ENCODE data around the gene MOV10L1. TPM values are rescaled to one million over a fixed set of nuclear protein-coding genes. Genes with fewer than 3 reads are reported as not detected.

Gene MOV10L1
- 10 to 100 TPM in 1 of 2 donors, under 1 TPM in 1; 0.36 to 18.9 TPM for total RNA-seq

GRCh38 chr22:50089682-50090411, at the start of gene MOV10L1:
TSS of gene MOV10L1 (plus strand) at chr22:50090006. CDS start at chr22:50090089, 83 bp downstream.
- Histone ChIP-seq H3K36me3 (no peaks in the 10 kb centered on the region), H3K4me1 (replicated peaks) (no peaks in the 10 kb centered on the region), H3K27ac (no peak within 1 kb of the TSS), H3K9me3 (no peaks in the 10 kb centered on the region), H3K27me3 (replicated peaks; ENCODE audit: insufficient read depth) (no peaks in the 10 kb centered on the region), H3K4me3 (no peak within 1 kb of the TSS)
- intact Hi-C loops (cut with DNase I), result loop anchor here (10.0 kb wide), 1 partner anchor 45 kb away; no protein-coding TSS in a partner anchor
- TF ChIP-seq POLR2AphosphoS5 (IDR thresholded peaks at IDR 0.05) (no peak), POLR2A (IDR thresholded peaks at IDR 0.05) (no peak), CTCF (IDR thresholded peaks at IDR 0.05) (no peak)
- 53% methylated on average over 83 of the region's 83 CpGs for WGBS
- DNase-seq (ENCODE audit: low spot score), result no peak

GRCh38 chr22:50040717-50041116, 49.1 kb upstream of the MOV10L1 start:
- no peaks in the 10 kb centered on the region for H3K27me3 ChIP-seq (replicated peaks; ENCODE audit: insufficient read depth)
- H3K4me1 ChIP-seq (replicated peaks), result no peaks in the 10 kb centered on the region
- no peaks in the 10 kb centered on the region for H3K36me3 ChIP-seq
- intact Hi-C loops (cut with DNase I), result no loop called here
- no peaks in the 10 kb centered on the region for H3K9me3 ChIP-seq
- no peak for DNase-seq (ENCODE audit: low spot score)
- WGBS, result 80% methylated on average over 7 of the region's 7 CpGs
- H3K27ac ChIP-seq, result no peak overlapping the region
- TF ChIP-seq CTCF (IDR thresholded peaks at IDR 0.05) (no peak), POLR2A (IDR thresholded peaks at IDR 0.05) (no peak), POLR2AphosphoS5 (IDR thresholded peaks at IDR 0.05) (no peak)
- no peak overlapping the region for H3K4me3 ChIP-seq

GRCh38 chr22:50041361-50042065, 48.3 kb upstream of the MOV10L1 start:
- TF ChIP-seq CTCF (IDR thresholded peaks at IDR 0.05) (no peak), POLR2A (IDR thresholded peaks at IDR 0.05) (no peak), POLR2AphosphoS5 (IDR thresholded peaks at IDR 0.05) (no peak)
- H3K27me3 ChIP-seq (replicated peaks; ENCODE audit: insufficient read depth), result no peaks in the 10 kb centered on the region

GRCh38 chr22:50044485-50045118, 45.2 kb upstream of the MOV10L1 start:
- Histone ChIP-seq H3K4me3 (no peak overlapping the region), H3K9me3 (no peaks in the 10 kb centered on the region), H3K27me3 (replicated peaks; ENCODE audit: insufficient read depth) (no peaks in the 10 kb centered on the region), H3K36me3 (no peaks in the 10 kb centered on the region), H3K4me1 (replicated peaks) (no peaks in the 10 kb centered on the region), H3K27ac (no peak overlapping the region)
- WGBS, result 61% methylated on average over 30 of the region's 30 CpGs
- DNase-seq (ENCODE audit: low spot score), result no peak
- intact Hi-C loops (cut with DNase I), result no loop called here
- no peak for TF ChIP-seq CTCF (IDR thresholded peaks at IDR 0.05)
- TF ChIP-seq POLR2A (IDR thresholded peaks at IDR 0.05), result no peak
- no peak for TF ChIP-seq POLR2AphosphoS5 (IDR thresholded peaks at IDR 0.05)

More at GRCh38 chr22:50041361-50042065, 48.3 kb upstream of the MOV10L1 start:
- H3K9me3 ChIP-seq, result no peaks in the 10 kb centered on the region
- no peak overlapping the region for H3K4me3 ChIP-seq
- DNase-seq (ENCODE audit: low spot score), result no peak
- H3K36me3 ChIP-seq, result no peaks in the 10 kb centered on the region
- intact Hi-C loops (cut with DNase I), result no loop called here
- no peaks in the 10 kb centered on the region for H3K4me1 ChIP-seq (replicated peaks)
- WGBS, result 91% methylated on average over 15 of the region's 17 CpGs
- no peak overlapping the region for H3K27ac ChIP-seq
